Stimulated activated CD8-positive, alpha-beta memory T cell treated with anti-CD3 and anti-CD28 coated beads, Interleukin-7, amount 100 ng/mL, for 1 hour (primary cell): ENCODE measurements around the gene MYOF.

Experiments
- DNase-seq, 2 donors: peaks; one replicate each; pipeline ENCODE4 v3.0.0-alpha.2; 2020; ENCODE audit warnings: low read depth in 2 of 2

The MYOF gene

GRCh38 chr10:93482145-93482834, at the start of gene MYOF:
TSS of gene MYOF (minus strand) at chr10:93482334. CDS start at chr10:93482194, 140 bp downstream.
- peak in 1 of 2 donors; percentile 25 for DNase-seq

- no peak for DNase-seq
These were observed 36.4 kb upstream of the MYOF start for GRCh38 chr10:93518531-93518930.

GRCh38 chr10:93516006-93516380, 33.9 kb upstream of the MYOF start:
- DNase-seq = no peak

GRCh38 chr10:93515071-93516005, 33.2 kb upstream of the MYOF start:
- no peak for DNase-seq

GRCh38 chr10:93514521-93514920, 32.4 kb upstream of the MYOF start:
- DNase-seq = no peak

- DNase-seq = no peak
These were observed 31.0 kb upstream of the MYOF start for GRCh38 chr10:93513091-93513490.

- no peak for DNase-seq
These were observed 30.4 kb upstream of the MYOF start for GRCh38 chr10:93512565-93512964.

GRCh38 chr10:93509816-93510215, 27.7 kb upstream of the MYOF start:
- DNase-seq = no peak

GRCh38 chr10:93505075-93505474, 22.9 kb upstream of the MYOF start:
- no peak for DNase-seq

- no peak for DNase-seq
These were observed 20.9 kb upstream of the MYOF start for GRCh38 chr10:93503075-93503474.

GRCh38 chr10:93501650-93502049, 19.5 kb upstream of the MYOF start:
- DNase-seq = no peak

- no peak for DNase-seq
These were observed 16.0 kb upstream of the MYOF start for GRCh38 chr10:93498166-93498565.

- DNase-seq = peak; percentile 91 to 92
These were observed 14.3 kb upstream of the MYOF start, which contains the start of gene CEP55 for GRCh38 chr10:93496322-93497041. TSS of gene CEP55 (plus strand) at chr10:93496612. CDS start at chr10:93500052, 3,440 bp downstream.

- no peak for DNase-seq
These were observed 13.7 kb upstream of the MYOF start for GRCh38 chr10:93495654-93496321.

- no peak for DNase-seq
These were observed 12.4 kb upstream of the MYOF start for GRCh38 chr10:93494494-93494893.

- no peak for DNase-seq
These were observed 11.0 kb upstream of the MYOF start for GRCh38 chr10:93493162-93493561.

GRCh38 chr10:93491602-93492121, 9.5 kb upstream of the MYOF start:
- no peak for DNase-seq

- DNase-seq = no peak
These were observed 6.9 kb upstream of the MYOF start for GRCh38 chr10:93488956-93489528.

- no peak for DNase-seq
These were observed 3.6 kb upstream of the MYOF start for GRCh38 chr10:93485690-93486089.

- no peak for DNase-seq
These were observed 443 bp downstream of the MYOF start for GRCh38 chr10:93481637-93482144.

GRCh38 chr10:93478873-93479272, 3.3 kb downstream of the MYOF start:
- no peak for DNase-seq
